ENCODE data around the gene KNL1. TPM values are rescaled to one million over a fixed set of nuclear protein-coding genes. Genes with fewer than 3 reads are reported as not detected.

The KNL1 gene
- total RNA-seq = 17.3 and 38.5 TPM in 2 replicates

GRCh38 chr15:40593588-40594428 lies at the start of gene KNL1:
Gene KNL1 (plus strand): TSS chr15:40594249. CDS start chr15:40602932, 8,683 bp downstream.

GRCh38 chr15:40564591-40565332 lies 29.3 kb upstream of the KNL1 start, which contains the start of gene CCDC32:
Gene CCDC32 (minus strand): TSS chr15:40565042. CDS start chr15:40563015, 2,027 bp downstream.

GRCh38 chr15:40569129-40569953 lies 24.7 kb upstream of the KNL1 start, which contains the start of gene RPUSD2:
Gene RPUSD2 (plus strand): TSS chr15:40569299. CDS start chr15:40569338, 39 bp downstream.

GRCh38 chr15:40694688-40695468 lies 100.8 kb downstream of the KNL1 start, which contains the start of gene RAD51:
Gene RAD51 (plus strand): TSS chr15:40695174. CDS start chr15:40698759, 3,585 bp downstream.

Other genes starting within 250 kb of the KNL1 start
- gene PHGR1, start 243.2 kb upstream of the KNL1 start, total RNA-seq = not detected in 2 replicates
- under 0.01 and 0.35 TPM in 2 replicates for gene DISP2, start 236.0 kb upstream of the KNL1 start, total RNA-seq
- gene KNSTRN, start 211.5 kb upstream of the KNL1 start, total RNA-seq = 43.2 and 47.3 TPM in 2 replicates
- gene IVD, start 188.5 kb upstream of the KNL1 start, total RNA-seq = 35.1 and 39.8 TPM in 2 replicates
- 9.4 and 11.2 TPM in 2 replicates for gene BAHD1, start 153.3 kb upstream of the KNL1 start, total RNA-seq
- gene CHST14, start 123.3 kb upstream of the KNL1 start, total RNA-seq = 30.8 and 32.6 TPM in 2 replicates
- 20.8 and 37.7 TPM in 2 replicates for gene CCDC32, start 29.2 kb upstream of the KNL1 start, total RNA-seq
- gene RPUSD2, start 24.9 kb upstream of the KNL1 start, total RNA-seq = 12.4 and 18.1 TPM in 2 replicates
- 5.5 and 6.3 TPM in 2 replicates for gene RAD51, start 100.9 kb downstream of the KNL1 start, total RNA-seq
- 21.1 and 23.4 TPM in 2 replicates for gene RMDN3, start 161.0 kb downstream of the KNL1 start, total RNA-seq
- 3.5 and 23.4 TPM in 2 replicates for gene GCHFR, start 169.8 kb downstream of the KNL1 start, total RNA-seq
- under 0.01 and 0.18 TPM in 2 replicates for gene C15orf62, start 175.7 kb downstream of the KNL1 start, total RNA-seq
- 33.0 and 49.9 TPM in 2 replicates for gene ZFYVE19, start 212.8 kb downstream of the KNL1 start, total RNA-seq
- 28.0 and 65.2 TPM in 2 replicates for gene DNAJC17, start 213.2 kb downstream of the KNL1 start, total RNA-seq
- gene PPP1R14D, start 234.5 kb downstream of the KNL1 start, total RNA-seq = not detected in 2 replicates
- gene SPINT1, start 249.8 kb downstream of the KNL1 start, total RNA-seq = 8.4 and 9.0 TPM in 2 replicates

Measured in myometrial cell (primary cell).